Measurements from ENCODE around the gene ZNF622. TPM values are rescaled to one million over a fixed set of nuclear protein-coding genes. Genes with fewer than 3 reads are reported as not detected.

ZNF622 gene
- total and polyA plus RNA-seq, 8 donors: 19.3 to 52.1 (median 26.5) TPM

DNA sequence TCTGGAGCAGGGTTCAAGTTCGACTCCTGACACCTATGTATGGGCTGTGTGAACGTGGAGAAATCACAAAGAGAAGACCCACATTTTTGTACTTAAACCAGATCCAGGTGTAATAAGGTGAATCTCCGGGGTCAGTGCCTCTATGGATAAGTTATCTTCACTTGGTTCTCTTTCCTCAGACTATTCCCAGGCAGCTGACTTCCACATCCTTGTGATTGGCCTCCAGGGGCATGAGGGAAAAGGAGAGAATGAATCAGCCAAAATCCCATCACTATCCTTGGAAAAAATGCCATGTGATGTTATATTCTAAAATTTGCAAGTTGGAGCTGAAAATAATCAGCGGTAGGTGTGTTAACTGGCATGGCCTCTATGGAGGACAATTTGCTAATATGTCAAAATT lies 37.2 kb downstream of the ZNF622 start:
- Histone ChIP-seq H3K4me1 (no peaks in the 10 kb centered on the region), H3K36me3 (no peaks in the 10 kb centered on the region), H3K4me3 (no peak overlapping the region), H3K27me3 (no peaks in the 10 kb centered on the region), H3K9me3 (no peaks in the 10 kb centered on the region), H3K27ac (no peak overlapping the region)
- DNase-seq (no peak), FAIRE-seq (no peak), ATAC-seq (no peak)
- TF ChIP-seq, protein P1, sequence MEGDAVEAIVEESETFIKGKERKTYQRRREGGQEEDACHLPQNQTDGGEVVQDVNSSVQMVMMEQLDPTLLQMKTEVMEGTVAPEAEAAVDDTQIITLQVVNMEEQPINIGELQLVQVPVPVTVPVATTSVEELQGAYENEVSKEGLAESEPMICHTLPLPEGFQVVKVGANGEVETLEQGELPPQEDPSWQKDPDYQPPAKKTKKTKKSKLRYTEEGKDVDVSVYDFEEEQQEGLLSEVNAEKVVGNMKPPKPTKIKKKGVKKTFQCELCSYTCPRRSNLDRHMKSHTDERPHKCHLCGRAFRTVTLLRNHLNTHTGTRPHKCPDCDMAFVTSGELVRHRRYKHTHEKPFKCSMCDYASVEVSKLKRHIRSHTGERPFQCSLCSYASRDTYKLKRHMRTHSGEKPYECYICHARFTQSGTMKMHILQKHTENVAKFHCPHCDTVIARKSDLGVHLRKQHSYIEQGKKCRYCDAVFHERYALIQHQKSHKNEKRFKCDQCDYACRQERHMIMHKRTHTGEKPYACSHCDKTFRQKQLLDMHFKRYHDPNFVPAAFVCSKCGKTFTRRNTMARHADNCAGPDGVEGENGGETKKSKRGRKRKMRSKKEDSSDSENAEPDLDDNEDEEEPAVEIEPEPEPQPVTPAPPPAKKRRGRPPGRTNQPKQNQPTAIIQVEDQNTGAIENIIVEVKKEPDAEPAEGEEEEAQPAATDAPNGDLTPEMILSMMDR (IDR thresholded peaks at IDR 0.05): no peak
- intact Hi-C loops (cut with DNase I): no loop called here
- 82 to 83% methylated on average over 4 of the region's 4 CpGs for WGBS, 2 donors

DNA sequence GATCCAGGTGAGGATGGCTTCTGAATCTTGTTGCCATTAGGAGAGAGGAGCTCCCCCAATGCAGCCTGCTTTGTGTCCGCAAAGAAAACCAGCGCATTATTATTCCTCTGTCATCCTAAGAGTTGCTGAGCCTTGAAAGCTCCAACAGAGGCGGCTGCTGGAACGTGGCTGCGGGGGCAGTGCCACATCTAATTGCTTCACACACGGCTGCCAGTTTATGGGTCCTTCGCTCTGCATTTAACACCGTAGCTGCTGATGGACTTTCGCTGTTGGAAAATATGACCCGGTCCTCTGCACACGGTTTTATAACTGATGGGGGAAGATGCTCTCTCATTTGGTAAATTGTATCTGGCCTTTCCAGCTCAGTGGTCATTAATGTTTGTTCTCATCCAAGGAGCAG lies 38.0 kb downstream of the ZNF622 start:
- no peaks in the 10 kb centered on the region for H3K4me1 ChIP-seq
- TF ChIP-seq, protein P1 (IDR thresholded peaks at IDR 0.05): no peak
- FAIRE-seq: no peak

GRCh38 chr5:16418471-16418922 lies 47.1 kb downstream of the ZNF622 start:
- Histone ChIP-seq H3K4me3 (no peak overlapping the region), H3K36me3 (no peaks in the 10 kb centered on the region), H3K27me3 (no peaks in the 10 kb centered on the region), H3K27ac (peak overlapping the region; percentile 28 to 77 (median 49)), H3K4me1 (peaks cover 10 to 23% (median 19%) of the 10 kb centered on the region in 3 donors), H3K9me3 (no peaks in the 10 kb centered on the region)
- peak in 3 of 6 donors; percentile 59 to 69 (median 65) for DNase-seq
- ATAC-seq: peak; percentile 93 to 95 (median 94)
- no peak for FAIRE-seq
- WGBS, 2 donors: 18 to 29% methylated on average over 4 of the region's 4 CpGs
- intact Hi-C loops (cut with DNase I): no loop called here
- TF ChIP-seq, protein P1 (IDR thresholded peaks at IDR 0.05): no peak

More for the DNA sequence above, 38.0 kb downstream of the ZNF622 start:
- Histone ChIP-seq H3K4me3 (no peak overlapping the region), H3K27me3 (no peaks in the 10 kb centered on the region), H3K36me3 (no peaks in the 10 kb centered on the region), H3K9me3 (no peaks in the 10 kb centered on the region), H3K27ac (no peak overlapping the region)
- intact Hi-C loops (cut with DNase I): no loop called here
- ATAC-seq (no peak), DNase-seq (no peak)
- 60 to 73% methylated on average over 11 of the region's 11 CpGs for WGBS, 2 donors

DNA sequence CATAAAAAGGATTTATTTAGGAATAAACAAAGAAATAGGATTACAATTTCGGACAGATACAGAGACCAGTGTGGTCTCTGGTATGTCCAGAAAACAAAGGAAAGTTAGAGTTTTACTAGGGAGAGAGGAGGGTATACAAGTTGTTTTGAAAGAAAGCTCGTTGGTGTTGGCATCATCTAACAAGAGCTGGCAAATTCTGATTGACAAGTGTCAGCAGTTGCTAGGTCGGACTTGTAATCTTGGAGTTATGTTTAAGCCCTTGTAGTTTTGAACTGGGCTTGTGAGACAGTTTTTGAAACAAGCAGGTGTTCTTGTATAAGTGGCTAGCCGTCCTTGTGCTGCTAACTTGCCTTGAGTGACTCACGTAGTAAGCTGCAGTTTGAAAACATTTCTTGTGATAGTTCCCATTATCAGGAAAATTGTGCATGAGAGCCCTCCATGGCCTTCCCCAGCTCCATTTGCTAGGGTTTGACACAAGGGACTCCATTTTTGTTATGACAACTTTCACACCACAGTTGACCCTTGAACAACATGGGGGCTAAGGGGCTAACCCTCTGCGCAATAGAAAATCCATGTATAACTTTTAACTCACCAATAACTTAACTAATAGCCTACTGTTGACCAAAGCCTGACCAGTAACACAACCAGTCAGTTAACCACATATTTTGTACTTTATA lies 48.1 kb downstream of the ZNF622 start:
- H3K9me3 ChIP-seq: no peaks in the 10 kb centered on the region
- no peaks in the 10 kb centered on the region for H3K36me3 ChIP-seq
- ATAC-seq (peak; percentile 75 to 85 (median 84)), FAIRE-seq (no peak), DNase-seq (peak in 3 of 6 donors; percentile 39 to 44 (median 43))
- no peak overlapping the region for H3K4me3 ChIP-seq
- no peaks in the 10 kb centered on the region for H3K27me3 ChIP-seq
- H3K27ac ChIP-seq: peak overlapping the region; percentile 25 to 77 (median 47)
- 39 to 49% methylated on average over 6 of the region's 6 CpGs for WGBS, 2 donors
- peaks cover 10 to 23% (median 19%) of the 10 kb centered on the region in 3 donors for H3K4me1 ChIP-seq
- intact Hi-C loops (cut with DNase I): no loop called here
- TF ChIP-seq, protein P1 (IDR thresholded peaks at IDR 0.05): no peak

DNA sequence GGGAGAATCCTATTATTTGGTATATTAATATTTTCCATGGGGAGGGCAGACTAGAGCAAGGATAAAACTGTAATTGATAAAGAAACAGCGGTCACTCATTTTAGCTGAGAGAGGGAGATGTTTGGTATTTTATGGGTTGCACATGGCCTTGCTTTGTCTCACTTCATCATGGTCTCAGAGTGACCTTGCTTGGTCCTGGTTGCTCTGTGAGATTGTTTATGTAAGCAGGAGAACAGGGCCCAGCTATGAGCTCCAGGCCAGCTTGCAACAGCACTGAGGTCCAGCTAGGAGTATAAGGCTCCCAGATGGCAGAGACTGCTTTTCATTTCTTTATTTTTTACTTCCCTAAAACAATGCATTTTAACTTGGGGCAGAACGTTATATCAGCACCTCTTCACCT lies 50.7 kb downstream of the ZNF622 start:
- TF ChIP-seq, protein P1 (IDR thresholded peaks at IDR 0.05): no peak
- intact Hi-C loops (cut with DNase I): no loop called here
- Histone ChIP-seq H3K27me3 (no peaks in the 10 kb centered on the region), H3K36me3 (no peaks in the 10 kb centered on the region), H3K27ac (no peak overlapping the region), H3K4me1 (peaks cover 10 to 24% (median 23%) of the 10 kb centered on the region in 3 donors), H3K4me3 (no peak overlapping the region), H3K9me3 (no peaks in the 10 kb centered on the region)
- ATAC-seq (peak in 2 of 4 donors; percentile 20 to 31), DNase-seq (no peak), FAIRE-seq (no peak)
- 75 to 76% methylated on average over 2 of the region's 2 CpGs for WGBS, 2 donors
